Subcutaneous adipose tissue (tissue), 4 donors: ENCODE measurements around the gene CSNK2A2. TPM values are rescaled to one million over a fixed set of nuclear protein-coding genes. Genes with fewer than 3 reads are reported as not detected.

Experiments
- CTCF ChIP-seq: fragments of 450-650 bp; IDR thresholded peaks from one replicate; pipeline ENCODE4 v1.5.1; 2016; ENCODE audit warnings: low read depth, mild to moderate bottlenecking, control low read depth, antibody characterized with exemption, moderate library complexity
- total RNA-seq, 4 donors: library from RNA; depleted of rRNA; stranded (reverse); fragments of >200 nt; gene quantifications; one replicate each; pipeline ENCODE4 v1.1.0, GENCODE V29; 2016

The CSNK2A2 gene
- total RNA-seq, 4 donors from 2014 or later: 49.3 to 62.2 (median 55.0) TPM

DNA sequence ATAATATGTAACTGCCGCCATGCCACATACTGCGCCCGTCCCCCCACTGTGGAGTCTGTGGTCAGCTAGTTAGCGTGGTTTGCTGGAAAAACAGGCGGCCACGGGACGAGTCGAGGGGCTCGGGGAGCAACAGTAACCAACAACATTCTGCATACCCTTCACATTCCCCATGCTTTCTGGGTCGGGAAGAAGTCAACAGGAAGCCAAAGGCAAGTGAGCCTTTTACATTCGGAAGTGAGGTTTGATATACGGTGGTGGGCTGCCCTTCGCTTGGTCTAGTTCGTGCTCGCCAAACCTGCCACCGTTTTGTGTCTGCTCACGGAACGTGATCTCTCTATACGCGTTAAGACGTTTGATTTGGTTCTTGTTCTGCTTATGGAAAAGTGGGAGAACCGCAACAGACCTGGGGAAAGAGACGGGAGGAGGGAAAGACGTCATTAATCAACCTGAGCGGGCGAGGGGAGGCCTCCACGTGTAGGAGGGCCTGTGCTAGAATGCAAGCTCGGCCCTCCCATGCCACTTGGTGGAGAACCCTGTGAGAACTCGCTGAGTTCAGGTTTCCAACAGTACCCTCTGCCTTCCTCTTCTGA, 39.9 kb downstream of the CSNK2A2 start:
- TF ChIP-seq CTCF: no peak

- no peak for TF ChIP-seq CTCF
These were observed 40.7 kb downstream of the CSNK2A2 start for GRCh38 chr16:58157239-58157638.

- TF ChIP-seq CTCF: no peak
These were observed 42.1 kb downstream of the CSNK2A2 start for GRCh38 chr16:58155839-58156238.

DNA sequence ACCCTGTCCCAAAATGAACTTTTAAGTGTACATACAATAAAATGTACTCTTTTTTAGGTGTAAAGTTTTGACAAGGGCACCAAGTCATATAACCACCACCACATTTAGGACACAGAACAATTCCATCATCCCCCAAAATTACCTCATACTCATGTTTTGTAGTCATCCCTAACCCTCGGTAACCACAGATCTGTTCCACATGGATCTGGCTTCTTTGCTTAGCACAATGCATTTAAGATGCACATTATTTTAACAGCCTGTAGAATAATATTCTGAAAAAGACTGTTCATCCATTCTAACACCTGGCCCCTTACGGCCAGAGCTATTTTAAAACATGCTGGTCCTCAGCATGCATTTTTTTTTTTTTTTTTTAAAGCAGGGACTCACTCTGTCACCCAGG, 43.6 kb downstream of the CSNK2A2 start:
- no peak for TF ChIP-seq CTCF

DNA sequence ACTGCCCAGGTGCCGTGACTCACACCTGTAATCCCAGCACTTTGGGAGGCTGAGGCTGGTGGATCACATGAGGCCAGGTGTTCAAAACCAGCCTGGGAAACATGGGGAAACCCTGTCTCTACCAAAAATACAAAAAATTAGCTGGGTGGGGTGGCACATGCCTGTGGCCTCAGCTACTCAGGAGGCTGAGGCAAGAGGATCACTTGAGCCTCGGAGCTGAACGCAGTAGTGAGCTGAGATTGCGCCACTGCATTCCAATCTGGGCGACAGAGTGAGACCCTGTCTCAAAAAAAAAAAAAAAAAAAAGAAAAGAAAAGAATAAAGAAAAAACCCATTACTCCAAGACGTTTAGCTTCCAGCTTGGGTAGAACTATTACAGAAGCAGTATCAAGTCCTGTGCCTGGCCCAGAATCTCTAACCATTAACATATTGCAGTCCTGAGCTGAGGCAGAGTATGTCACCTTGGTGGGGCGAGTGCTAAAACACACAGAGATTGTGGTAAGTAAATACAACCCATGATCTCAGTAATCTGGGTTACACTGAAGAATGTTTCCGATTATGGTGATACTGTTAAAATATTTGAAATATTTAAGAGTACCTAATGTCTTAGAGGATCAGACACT, 45.5 kb downstream of the CSNK2A2 start:
- TF ChIP-seq CTCF: no peak

DNA sequence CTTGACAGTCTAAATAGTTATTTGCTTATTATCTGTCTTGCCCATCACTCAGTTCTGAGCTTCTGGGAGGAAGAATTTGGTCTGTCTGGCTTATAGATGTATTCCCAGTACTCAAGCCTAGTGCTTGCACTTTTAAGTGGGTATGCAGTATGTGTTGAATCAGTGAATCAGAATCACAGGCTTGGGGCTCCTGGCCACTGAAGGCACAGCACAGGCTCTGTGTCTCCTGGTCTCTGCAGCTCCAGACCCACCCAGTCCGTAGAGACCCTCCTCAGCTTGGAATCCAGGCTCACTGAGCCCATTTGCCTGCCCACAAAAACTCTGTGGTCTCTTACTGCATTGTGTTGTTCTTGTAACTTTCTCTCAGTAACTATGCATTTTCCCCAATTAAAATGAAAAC, 49.4 kb downstream of the CSNK2A2 start:
- TF ChIP-seq CTCF: no peak

- TF ChIP-seq CTCF: no peak
These were observed 49.8 kb downstream of the CSNK2A2 start for GRCh38 chr16:58148099-58148498.
